NCI-H345 treated with DMSO at 0.1 percent for 48 hours (cell line): Measurements from ENCODE around the gene VPS54.

Experiments
- DNase-seq: peaks from one replicate; lab custom pipeline; 2025; ENCODE audit not compliant: unreplicated experiment; lab: John Stamatoyannopoulos, UW

Gene VPS54, protein sequence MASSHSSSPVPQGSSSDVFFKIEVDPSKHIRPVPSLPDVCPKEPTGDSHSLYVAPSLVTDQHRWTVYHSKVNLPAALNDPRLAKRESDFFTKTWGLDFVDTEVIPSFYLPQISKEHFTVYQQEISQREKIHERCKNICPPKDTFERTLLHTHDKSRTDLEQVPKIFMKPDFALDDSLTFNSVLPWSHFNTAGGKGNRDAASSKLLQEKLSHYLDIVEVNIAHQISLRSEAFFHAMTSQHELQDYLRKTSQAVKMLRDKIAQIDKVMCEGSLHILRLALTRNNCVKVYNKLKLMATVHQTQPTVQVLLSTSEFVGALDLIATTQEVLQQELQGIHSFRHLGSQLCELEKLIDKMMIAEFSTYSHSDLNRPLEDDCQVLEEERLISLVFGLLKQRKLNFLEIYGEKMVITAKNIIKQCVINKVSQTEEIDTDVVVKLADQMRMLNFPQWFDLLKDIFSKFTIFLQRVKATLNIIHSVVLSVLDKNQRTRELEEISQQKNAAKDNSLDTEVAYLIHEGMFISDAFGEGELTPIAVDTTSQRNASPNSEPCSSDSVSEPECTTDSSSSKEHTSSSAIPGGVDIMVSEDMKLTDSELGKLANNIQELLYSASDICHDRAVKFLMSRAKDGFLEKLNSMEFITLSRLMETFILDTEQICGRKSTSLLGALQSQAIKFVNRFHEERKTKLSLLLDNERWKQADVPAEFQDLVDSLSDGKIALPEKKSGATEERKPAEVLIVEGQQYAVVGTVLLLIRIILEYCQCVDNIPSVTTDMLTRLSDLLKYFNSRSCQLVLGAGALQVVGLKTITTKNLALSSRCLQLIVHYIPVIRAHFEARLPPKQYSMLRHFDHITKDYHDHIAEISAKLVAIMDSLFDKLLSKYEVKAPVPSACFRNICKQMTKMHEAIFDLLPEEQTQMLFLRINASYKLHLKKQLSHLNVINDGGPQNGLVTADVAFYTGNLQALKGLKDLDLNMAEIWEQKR

DNA sequence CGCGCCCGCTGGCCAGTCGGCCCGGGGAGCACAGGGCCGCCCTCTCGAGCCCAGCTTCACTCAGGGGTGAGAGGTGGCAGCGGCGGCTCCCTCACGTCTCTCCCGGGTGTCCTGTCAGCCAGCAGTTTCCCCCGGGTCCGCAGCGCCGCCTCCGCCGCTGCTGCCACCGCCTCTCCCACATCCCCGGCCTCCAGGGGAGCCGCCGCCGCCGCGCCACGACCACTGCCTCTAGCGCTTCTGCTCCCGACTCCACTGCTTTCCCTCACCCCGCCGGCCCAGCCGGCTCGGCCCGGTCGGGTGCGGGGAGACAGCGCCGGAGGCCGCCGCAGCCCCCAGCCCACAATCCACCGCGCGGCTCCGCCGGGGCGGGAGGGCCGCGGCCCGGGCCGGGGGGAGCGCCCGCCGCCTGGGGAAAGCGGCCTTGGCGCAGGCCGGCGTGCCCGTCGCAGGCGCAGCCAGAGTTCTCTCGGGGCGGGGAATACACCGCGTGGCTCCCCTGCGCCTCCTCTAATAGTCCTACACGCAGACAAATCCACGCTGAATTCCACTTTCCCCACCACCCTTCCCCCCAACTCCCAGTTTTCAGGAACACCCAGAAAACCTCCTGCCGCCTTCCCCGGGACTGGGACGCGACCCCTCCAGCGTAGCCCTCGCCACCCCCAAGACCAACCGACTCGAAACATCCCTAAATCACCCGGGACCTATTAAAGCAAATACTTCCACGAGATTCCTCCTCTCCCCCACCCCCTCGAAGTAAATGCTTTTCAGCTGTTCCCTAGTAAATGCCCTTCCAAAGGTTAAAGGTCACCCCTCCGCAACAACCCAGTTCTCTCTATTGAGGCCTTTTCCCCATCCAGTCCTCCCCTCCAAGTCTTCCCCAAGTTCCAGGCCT lies at the start of gene VPS54:
VPS54 (minus strand) TSS at position 346 of the 892 bp plus-strand sequence. CDS start 35,429 bp downstream, outside the sequence.
- DNase-seq, result no peak

DNA sequence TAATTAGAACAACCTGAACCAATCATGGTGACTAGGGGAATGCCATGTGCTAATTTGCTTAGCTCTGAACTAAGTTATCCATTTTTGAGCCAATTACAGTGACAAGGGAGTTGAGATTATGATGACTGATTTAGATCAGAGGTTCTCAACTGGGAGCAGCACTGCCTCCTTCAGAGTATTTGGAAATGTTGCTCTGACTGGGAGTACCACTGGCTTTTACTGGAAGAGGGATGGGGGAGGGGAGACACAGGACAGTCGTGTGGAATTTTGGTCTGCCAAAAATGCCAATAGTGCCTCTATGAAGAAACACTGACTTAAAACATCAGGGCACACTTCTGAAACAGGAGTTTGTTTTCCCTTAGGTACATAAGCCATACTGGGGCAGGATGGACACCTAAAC lies 48.1 kb upstream of the VPS54 start:
- no peak for DNase-seq

DNA sequence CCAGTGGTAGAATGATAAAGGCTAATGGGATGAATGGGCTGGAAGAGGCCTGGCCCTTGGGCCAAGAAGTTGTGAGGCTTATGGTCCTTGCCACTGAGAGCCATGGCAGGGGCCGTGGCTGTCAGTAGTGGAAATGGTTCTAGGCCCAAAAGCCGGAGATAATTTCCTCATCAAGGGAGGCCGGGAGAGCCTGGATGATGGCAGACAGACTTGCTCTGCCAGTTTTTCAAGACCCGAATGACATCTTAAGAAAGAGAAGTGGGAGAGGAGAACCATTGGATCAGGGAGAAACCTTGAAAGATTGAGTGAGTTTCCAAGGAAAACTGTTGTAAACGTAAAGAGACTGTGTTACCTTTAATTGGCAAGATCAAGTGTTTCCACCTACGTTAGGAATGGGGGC lies 46.3 kb upstream of the VPS54 start:
- no peak for DNase-seq

DNA sequence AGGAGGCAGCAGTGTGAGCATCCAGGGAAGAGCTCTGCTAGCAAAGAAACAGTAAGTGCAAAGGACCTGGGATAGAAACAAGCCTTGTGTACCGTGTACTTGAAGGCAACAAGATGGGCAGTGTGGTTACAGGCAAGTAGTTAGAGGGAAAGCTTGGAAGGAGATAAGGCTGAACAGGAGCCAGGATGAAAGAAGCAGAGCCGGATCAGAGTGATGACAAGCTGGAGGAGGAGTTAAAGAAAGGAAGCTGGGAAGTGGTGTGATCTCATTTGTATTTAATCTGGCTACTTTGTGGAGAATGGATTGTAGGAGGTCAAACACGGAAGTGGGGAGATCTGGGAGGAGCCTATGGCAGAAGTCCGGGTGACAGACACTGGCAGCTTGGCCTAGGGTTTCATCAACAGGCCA lies 44.7 kb upstream of the VPS54 start:
- DNase-seq, result no peak

DNA sequence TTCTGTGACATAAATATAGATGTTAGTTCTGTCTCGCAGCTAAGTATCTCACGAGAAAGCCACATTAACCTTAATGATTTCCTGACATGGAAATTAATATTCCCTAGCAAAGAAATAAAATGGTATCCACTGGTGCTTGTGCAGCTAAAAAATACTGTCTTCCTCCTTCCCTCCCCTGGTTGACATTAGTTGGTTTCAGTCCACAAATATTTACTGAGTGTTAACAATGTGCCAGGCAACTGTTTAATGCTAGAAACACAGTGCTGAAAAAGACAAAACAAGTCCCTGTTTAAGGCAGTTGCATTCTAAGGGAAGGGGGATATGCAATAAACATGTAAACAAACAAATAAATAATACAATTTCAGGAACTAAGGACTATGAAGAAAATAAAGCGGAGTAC lies 44.2 kb upstream of the VPS54 start:
- no peak for DNase-seq

DNA sequence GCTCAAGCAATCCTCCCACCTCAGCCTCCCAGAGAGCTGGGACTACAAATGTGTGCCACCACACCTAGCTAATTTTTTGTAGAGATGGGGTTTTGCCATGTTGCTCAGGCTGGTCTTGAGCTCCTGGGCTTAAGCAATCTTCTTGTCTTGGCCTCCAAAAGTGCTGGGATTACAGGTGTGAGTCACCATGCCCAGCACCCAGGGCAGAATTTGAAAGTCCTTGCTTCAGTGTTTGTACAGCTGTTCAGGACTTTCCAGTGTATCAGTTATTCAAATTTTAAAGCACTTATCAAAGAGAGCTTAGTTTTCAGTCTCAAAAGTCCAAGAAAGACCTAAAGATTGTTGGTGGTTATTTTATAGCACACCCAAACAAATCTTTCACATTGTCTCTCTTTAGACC lies 43.6 kb upstream of the VPS54 start:
- peak; percentile 6 for DNase-seq

DNA sequence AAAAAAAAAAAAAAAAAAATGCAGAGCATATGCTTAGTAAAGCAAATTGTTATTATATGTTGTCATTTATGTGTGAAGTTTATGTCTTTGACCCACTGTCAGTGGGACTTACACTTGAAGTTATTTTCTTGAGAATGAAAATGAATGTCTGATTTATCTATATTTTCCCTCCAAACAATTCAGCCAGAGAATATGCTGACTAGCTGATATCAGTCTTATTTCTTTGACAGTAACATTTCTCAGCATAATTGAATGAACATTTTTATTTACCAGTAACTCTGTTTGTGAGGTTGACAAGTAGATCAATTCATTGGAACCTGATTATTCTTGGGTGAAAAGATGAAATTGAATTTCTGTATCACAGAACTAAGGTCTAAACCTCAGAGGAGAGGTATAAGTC lies 40.0 kb upstream of the VPS54 start:
- DNase-seq, result no peak

DNA sequence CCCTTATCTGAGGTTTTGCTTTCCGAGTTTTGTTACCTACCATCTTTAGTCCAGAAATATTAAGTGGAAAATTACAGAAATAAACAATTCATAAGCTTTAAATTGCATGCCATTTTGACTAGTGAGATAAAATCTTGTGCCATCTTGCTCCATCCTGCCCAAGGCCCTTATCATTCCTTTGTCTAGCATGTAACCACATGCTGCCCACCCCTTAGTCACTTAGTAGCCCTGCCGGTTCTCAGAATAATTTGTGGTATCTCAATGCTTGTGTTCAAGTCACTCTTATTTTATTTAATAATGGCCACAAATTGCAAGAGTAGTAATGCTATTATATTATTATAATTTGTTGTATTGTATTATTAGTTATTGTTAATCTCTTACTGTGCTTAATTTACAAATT lies 36.8 kb upstream of the VPS54 start:
- no peak for DNase-seq

DNA sequence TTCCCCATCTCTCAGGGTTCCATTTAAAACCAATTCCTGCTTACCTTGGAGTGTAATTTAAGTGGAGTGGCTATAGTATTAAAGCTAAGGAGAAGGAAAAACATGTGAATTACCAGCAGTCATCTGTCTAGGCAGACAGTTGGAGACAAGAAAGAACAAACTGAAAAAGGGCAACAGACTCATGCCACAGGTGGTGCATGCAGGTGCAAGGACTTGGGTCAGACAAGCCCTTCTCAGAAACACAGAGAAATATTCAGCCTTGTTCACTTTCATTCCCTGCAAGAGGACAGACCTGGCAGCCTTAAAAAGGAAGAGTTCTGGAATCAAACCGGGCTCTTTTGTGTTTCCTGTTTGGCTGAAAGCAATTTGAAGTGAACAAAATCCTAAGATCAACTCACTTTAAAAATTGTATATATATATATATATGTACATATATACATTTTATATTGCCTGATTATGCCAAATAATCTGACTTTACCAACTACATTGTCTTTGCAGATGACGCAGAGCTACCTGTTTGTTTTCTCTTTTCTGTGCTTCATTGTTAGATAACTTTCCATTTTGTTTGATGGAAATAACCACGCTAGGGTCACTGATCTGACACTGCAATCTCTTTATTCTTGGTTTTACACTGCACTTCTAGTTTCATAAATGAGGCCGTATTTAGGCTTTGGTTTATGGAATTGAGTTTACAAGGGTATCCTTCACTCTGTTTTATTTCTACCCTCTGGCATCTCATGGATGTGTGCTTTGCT lies 35.1 kb upstream of the VPS54 start:
- no peak for DNase-seq

DNA sequence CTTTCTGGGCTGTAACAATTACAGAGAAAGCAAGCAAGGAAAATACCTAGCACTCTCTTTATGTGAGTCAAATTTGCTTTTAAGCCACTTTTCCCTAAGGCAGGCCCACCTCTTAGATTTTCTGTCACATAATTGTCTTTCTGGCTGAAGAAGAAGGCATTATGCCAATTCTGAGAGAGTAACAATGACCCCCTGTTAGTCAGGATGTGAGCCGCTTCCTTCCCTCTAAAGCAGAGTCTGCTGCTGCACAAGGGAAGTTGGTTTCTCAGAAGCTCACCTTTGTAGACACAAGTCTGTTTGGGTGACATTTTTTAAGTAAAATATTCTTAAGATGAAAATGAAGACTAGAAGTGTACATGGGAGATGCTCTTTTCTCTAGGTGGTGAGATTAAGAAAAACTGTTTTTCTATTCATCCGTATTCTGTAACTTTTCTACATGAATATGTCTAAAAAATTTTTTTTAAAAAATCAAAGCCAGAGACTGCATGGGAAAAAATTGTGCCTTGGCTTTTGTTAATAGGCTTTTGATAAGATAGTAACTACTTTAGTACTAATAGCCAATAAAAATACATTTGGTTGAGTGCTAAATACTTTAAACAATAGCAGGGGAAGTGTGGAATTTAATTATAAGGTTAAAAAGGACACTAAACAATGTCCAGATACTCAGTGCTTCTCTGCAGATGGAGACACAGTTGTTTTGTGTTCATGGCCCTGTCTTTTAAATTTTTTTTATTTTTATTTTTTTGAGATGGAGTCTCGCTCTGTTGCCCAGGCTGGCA lies 33.4 kb upstream of the VPS54 start:
- DNase-seq, result no peak

DNA sequence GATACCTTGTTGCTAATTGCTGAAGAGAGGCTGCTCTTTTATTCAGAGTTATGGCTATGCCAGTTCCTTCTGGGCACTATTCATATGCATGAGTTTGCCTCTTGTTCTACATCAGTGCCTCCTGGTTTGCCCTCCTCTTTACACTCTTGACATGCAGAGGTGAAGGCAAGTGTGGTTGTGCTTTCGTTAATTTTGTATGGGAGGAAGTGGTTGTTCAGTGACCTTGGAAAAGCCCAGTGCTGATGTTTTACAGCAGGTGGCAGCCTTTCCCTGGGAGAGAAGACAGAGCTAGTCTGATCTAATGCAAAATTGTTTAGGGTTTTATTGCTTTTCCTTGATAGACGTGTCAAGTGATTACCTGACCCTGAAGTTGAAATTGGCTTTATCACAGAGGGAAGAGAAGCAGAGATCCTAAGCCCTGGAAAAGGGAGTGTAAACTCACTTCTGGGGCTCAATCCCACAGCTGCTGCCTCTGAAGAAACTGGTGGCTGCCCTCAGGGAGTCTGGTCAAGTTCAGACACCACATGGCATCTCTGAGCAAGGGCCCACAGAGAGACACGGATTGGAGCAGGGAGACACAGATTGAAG lies 30.5 kb upstream of the VPS54 start:
- DNase-seq, result peak; percentile 63

DNA sequence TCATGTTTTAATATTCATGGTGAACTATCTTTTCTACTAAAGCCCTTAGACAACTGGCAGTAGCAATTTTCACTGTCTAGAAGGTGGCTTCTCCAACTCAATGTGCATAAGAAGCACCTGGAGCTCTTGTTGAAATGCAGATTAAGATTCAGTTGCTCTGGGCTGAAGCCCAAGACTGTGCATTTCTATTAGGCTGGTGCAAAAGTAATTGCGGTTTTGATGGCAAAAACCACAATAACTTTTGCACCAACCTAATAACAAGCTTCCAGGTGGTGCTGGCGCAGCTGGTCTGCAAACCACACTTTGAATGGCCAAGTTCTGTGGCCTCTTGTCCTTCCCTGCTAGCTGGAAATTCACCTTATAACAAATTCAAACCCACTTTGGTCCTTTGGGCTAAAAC lies 26.7 kb upstream of the VPS54 start:
- DNase-seq, result no peak

DNA sequence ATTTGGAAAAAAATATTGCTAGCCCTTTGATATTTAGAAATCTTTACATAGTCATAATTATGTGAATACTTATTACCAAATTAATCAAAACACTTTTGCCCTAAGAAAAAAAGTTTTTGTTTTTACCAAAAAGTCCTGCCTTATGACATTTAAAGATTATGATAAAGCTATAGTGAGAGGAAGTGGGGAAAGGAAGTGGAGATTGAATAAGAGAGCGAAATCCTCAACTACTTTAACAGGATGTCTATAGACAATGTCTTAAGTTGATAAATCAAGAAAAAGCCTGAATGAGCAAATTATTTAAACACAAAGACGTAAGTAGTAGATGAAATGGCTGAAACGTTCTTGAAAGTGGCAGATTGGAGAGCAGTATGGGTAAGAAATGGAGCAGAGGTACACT lies 20.9 kb upstream of the VPS54 start:
- DNase-seq, result no peak

DNA sequence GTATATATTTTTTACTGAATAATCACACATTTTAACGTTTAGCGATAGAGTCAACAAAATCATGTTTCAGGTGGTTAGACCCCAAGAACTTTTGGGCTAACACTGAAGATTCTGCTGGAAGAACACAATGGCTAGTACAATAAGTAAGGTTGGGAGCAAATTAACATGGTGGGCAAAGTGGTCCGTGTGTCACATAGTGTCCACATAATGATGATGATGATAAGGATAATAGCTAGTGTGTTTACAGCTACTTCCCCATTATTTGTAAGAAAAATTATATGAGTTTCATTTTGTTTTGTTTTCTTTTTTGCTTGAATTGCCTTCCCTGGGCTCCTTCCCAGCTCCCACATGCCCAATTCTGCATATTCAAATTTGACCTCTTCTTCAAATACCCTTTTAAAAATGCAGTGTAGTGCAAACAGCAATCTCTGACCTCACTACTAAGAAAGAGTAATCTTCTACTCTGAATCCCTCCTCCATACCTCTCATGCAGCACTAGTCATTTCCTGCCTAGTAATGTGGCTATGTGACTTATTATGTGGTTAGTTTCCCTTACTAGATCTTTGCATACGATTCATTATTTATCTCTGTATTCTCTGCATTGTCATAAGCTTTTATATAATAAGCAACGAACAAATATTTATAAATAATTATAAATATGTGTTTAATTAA lies 16.9 kb upstream of the VPS54 start:
- no peak for DNase-seq

DNA sequence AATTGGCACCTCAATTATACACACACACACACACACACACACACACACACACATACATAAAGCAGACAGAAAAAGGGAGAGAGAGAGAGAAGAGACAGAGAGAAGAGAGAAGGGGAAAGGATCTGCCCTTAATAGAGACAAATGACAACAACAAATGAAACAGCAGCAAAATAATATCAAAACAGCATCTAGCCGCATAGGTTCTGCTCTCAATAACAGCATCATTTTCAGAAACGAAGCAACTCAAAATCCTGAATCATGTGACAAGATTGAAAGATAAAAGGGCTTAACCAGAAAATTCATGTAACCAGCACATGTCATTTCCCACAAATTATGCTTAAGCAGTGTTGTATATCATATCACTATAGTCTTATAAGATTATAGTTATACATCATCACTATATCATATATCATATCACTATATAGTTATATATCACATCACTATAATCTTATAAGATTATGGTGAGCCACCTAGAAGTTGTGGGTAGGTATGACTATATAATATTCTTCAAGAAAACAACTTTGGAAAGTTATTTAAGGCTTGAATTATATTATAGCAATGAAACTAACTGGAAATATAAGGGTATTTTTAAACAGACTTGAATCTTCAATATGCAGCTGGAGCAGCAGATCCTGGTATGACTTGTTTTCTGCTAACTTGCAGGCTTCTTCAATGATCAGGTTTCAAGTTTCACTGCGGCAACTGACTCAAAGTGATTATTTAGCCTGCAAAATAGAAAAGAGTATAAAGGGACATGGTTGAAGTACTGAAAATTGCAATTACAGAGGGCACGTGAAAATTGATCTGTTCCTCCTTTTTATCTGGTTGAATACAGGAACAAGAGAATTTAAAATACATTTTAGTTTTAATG lies 16.1 kb upstream of the VPS54 start:
- no peak for DNase-seq

DNA sequence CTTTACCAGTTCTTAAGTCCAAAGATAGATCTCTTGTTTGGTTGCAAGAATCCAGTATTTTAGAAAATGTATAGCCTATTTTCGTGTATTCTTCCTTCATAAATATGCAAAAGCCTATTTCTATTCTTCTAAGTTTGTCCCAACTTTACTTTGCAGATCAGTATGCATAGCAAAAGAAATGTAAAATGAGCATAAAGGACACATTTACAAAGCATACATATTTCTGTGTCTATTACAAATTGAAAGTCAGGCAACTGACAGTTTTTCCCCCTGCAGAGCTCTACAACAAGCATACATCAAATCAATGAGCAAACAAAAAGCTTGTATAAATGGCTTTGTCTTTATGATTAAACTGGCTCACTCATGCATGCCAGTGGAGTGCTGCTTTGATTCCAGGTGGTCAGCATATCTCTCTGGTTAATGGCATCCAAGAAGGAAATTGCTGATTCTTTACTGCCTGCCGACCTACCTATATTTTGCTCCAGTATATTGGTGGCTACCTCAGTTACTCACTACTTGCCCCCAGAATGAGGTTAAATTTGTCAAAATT lies 10.0 kb upstream of the VPS54 start:
- DNase-seq, result peak; percentile 78

DNA sequence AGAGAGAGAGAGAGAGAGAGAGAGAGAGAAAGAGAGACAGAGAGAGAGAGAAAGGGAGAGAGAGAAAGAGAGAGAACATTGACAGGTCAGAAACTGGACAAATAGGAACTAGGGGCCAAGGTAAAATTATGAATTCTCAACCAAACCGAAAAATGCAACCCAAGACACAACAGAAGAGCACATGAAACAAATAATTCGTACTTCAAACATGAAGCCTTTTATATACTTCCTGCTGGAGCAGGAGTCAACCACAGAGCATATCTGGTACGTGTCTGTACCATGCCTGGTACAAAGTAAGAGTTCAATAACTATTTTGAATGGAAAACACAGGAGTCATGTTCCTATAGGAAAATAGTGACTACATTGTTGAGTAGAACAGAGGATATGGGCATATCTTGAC lies 6.5 kb upstream of the VPS54 start:
- no peak for DNase-seq
